ENCODE results near the gene PLAAT3. TPM values are rescaled to one million over a fixed set of nuclear protein-coding genes. Genes with fewer than 3 reads are reported as not detected.

The PLAAT3 gene
- total and polyA plus RNA-seq, 2 of the 8 experiments (the other 6 are each of a cell fraction or from before 2014, with no cell fraction given), result 109 to 190 TPM

DNA sequence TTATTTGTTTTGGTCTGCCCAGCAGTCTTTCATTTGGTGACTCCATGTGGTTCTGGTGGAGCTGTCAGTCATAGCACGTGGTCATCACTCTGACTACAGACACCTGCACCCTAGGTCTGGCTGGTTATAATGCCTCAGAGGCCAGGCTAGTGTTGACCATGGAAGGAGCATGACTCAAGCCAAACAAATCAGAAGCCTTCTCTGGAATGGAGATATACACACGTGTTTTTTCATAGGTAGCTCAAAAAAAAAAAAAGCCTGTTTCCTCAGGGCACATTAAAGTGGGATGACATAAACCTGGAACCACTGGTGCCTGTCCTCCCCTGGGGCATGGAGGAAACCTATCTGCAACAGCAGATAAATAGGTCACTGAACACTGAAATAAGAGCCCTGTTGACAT lies 8.1 kb upstream of the PLAAT3 start:
- H3K23me2 ChIP-seq (ENCODE audit: low read depth, low read length), result 0 out of 2 replicates have a peak, but pooled peaks cover 1% of the 10 kb centered on the region
- peaks cover 0 to 3% (median under 1%) of the 10 kb centered on the region in 4 experiments; a peak in 5 of 7 replicates for H3K4me1 ChIP-seq (replicated peaks in 1 of 4; ENCODE audit: control insufficient read depth in 3 of 4, insufficient read depth in 4 of 4, low read length in 3 of 4)
- H3K4me2 ChIP-seq (ENCODE audit: insufficient read depth in 1 of 2, low read depth in 2 of 2, low read length in 2 of 2), result no peak overlapping the region
- no peak overlapping the region for H3K4me3 ChIP-seq (ENCODE audit: extremely low read depth in 1 of 4, insufficient read depth in 2 of 4, low read depth in 3 of 4, low read length in 4 of 4)
- H2BK12ac ChIP-seq (ENCODE audit: low read depth, low read length), result 0 out of 2 replicates have a peak overlapping the region, but pooled peaks have one; percentile 9
- H3K9me3 ChIP-seq (ENCODE audit: insufficient read depth in 2 of 2, low read depth in 1 of 2, low read length in 1 of 2), result no peaks in the 10 kb centered on the region
- no peak for FAIRE-seq
- H3K79me1 ChIP-seq (ENCODE audit: low read depth, low read length), result no peaks in the 10 kb centered on the region
- H4K91ac ChIP-seq (replicated peaks; ENCODE audit: insufficient read length, low read length), result no peak overlapping the region
- WGBS, 2 experiments (ENCODE audit: extremely low coverage in 1 of 2, insufficient coverage in 1 of 2, insufficient read length in 1 of 2, insufficient replicate concordance in 2 of 2, low coverage in 1 of 2, low lambda C conversion rate in 2 of 2, missing lambda C conversion rate in 1 of 2), result 94% methylated on average over 2 of the region's 2 CpGs; no CpG with 5 or more reads in 1 of the 2 experiments
- H2BK120ac ChIP-seq (replicated peaks; ENCODE audit: low read depth, low read length), result no peak overlapping the region
- no peak overlapping the region for H4K5ac ChIP-seq (ENCODE audit: insufficient read length, low read depth, low read length)
- TF ChIP-seq TCF12 (IDR thresholded peaks at IDR 0.05; ENCODE audit: low read depth, low read length), result no peak
- TF ChIP-seq CEBPB (IDR thresholded peaks at IDR 0.05; ENCODE audit: low read depth, low read length), result no peak
- TF ChIP-seq EP300 (IDR thresholded peaks at IDR 0.05; ENCODE audit: borderline replicate concordance in 1 of 2, low read depth in 2 of 2, low read length in 2 of 2), result no peak
- TF ChIP-seq TBP (IDR thresholded peaks at IDR 0.05; ENCODE audit: low read depth, low read length), result no peak
- TF ChIP-seq RNF2 (IDR thresholded peaks at IDR 0.05; ENCODE audit: borderline replicate concordance, low read depth, low read length, missing control alignments, poor library complexity, severe bottlenecking), result no peak
- no peak for TF ChIP-seq TEAD4 (IDR thresholded peaks at IDR 0.05; ENCODE audit: low read depth, low read length)
- TF ChIP-seq POU5F1 (IDR thresholded peaks at IDR 0.05; ENCODE audit: low read depth, low read length), result no peak
- no peaks in the 10 kb centered on the region for H3K79me2 ChIP-seq (ENCODE audit: control insufficient read depth in 1 of 2, insufficient read depth in 2 of 2, low read length in 2 of 2)
- no peak overlapping the region for H3K27ac ChIP-seq (ENCODE audit: low read depth, low read length)
- H3K56ac ChIP-seq (replicated peaks; ENCODE audit: insufficient read length, low read depth, low read length), result no peak overlapping the region
- H3K4ac ChIP-seq (replicated peaks; ENCODE audit: insufficient read length, low read depth, low read length), result no peak overlapping the region
- H2BK20ac ChIP-seq (ENCODE audit: low read length), result no peak overlapping the region
- no peak overlapping the region for H4K8ac ChIP-seq (ENCODE audit: extremely low read depth, insufficient read depth, low read length)
- no peak overlapping the region for H3K14ac ChIP-seq (ENCODE audit: insufficient read length)
- no peak for DNase-seq (ENCODE audit: low read depth in 1 of 2, low spot score in 2 of 2)
- ChIA-PET CTCF (ENCODE audit: partially characterized antibody) (interaction anchor here (0.5 to 5.6 kb wide), 4 partner anchors 45 to 601 kb away, joined by 3 to 27 read pairs (median 4); no protein-coding TSS in a partner anchor), POLR2A (ENCODE audit: partially characterized antibody) (interaction anchor here (1.3 kb wide), 1 partner anchor 13 kb away, joined by 3 read pairs; no protein-coding TSS in a partner anchor)
- no peak overlapping the region for H2BK15ac ChIP-seq (ENCODE audit: low read length)
- H2BK5ac ChIP-seq (ENCODE audit: low read depth, low read length), result no peak overlapping the region
- H3K23ac ChIP-seq (ENCODE audit: insufficient read length), result no peak overlapping the region
- H2AK5ac ChIP-seq (ENCODE audit: low read depth, low read length), result no peak overlapping the region
- H3K36me3 ChIP-seq (ENCODE audit: control insufficient read depth in 2 of 4, insufficient read depth in 4 of 4, low read length in 3 of 4), result no peaks in the 10 kb centered on the region
- no peaks in the 10 kb centered on the region for H3K27me3 ChIP-seq (replicated peaks in 1 of 4; ENCODE audit: control insufficient read depth in 3 of 4, extremely low read depth in 1 of 4, insufficient read depth in 3 of 4, low read length in 3 of 4)
- no peaks in the 10 kb centered on the region for H4K20me1 ChIP-seq (replicated peaks in 1 of 2; ENCODE audit: control insufficient read depth in 1 of 2, insufficient read depth in 2 of 2, low read length in 2 of 2)
- no peak overlapping the region for H3K9ac ChIP-seq (replicated peaks in 1 of 4; ENCODE audit: extremely low read depth in 1 of 4, low read depth in 3 of 4, low read length in 3 of 4)
- H3K18ac ChIP-seq (ENCODE audit: extremely low read depth, low read length), result no peak overlapping the region
- H2AFZ ChIP-seq (ENCODE audit: low read length), result no peak overlapping the region
